Measurements from ENCODE around the gene CHST7. TPM values are rescaled to one million over a fixed set of nuclear protein-coding genes. Genes with fewer than 3 reads are reported as not detected.

The CHST7 gene
- total RNA-seq, 2 experiments from 2014 or later, result 4.6 to 5.9 TPM

GRCh38 chrX:46627062-46627461 is 53.5 kb downstream of the CHST7 start:
- DNase-seq, result no peak
- Mint-ChIP-seq H3K9me3 (ENCODE audit: low read depth) (no peaks in the 10 kb centered on the region), H3K27ac (peak overlapping the region; percentile 64), H3K36me3 (peaks cover 10% of the 10 kb centered on the region), H3K27me3 (no peaks in the 10 kb centered on the region), H3K4me3 (no peak overlapping the region), H3K4me1 (peaks cover 36% of the 10 kb centered on the region)
- ATAC-seq, result no peak
- CTCF ChIA-PET, result interaction anchor here (2.9 kb wide), 1 partner anchor 39 kb away, joined by 6 read pairs; no protein-coding TSS in a partner anchor

DNA sequence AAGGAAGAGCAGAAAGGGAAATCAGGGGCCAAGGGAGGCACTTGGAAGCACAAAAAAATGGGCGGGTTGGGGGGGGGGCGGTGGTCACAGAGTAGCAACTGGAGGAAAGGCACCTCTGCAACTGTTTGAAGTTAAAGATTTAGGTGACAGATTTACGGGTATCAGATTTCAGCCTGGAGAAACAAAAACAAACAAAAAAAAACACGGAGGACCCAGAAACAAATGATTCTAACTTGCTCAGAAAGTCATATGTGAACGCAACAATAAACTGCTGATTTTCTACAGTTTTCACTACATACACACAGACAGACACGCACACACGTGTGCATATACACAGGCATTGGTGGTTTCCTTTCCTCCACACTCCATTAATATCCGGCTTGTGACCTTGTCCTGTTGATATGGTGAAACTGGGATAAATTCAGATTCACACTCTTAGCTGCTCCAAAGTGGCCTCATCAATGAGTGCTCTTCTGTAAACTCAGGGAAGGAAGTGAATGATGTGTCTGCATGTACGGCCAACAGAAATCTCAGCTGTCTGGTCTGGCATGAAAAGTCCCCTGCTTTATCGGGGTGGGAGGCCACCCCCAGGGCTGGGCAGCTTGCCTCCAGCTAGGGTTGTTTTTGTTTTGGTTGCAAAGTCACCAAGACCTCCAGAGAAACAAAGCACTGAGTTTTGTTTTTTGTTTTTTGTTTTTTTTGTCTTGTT is 54.3 kb downstream of the CHST7 start:
- no peaks in the 10 kb centered on the region for H3K9me3 Mint-ChIP-seq (ENCODE audit: low read depth)
- no peak overlapping the region for H3K4me3 Mint-ChIP-seq
- ATAC-seq (no peak), DNase-seq (no peak)
- H3K36me3 Mint-ChIP-seq, result peaks cover 11% of the 10 kb centered on the region
- no peaks in the 10 kb centered on the region for H3K27me3 Mint-ChIP-seq
- H3K27ac Mint-ChIP-seq, result peak overlapping the region; percentile 73
- peaks cover 36% of the 10 kb centered on the region for H3K4me1 Mint-ChIP-seq
- CTCF ChIA-PET, result interaction anchor here (1.0 to 2.9 kb wide), 4 partner anchors 15 to 40 kb away, joined by 3 to 8 read pairs (median 4); no protein-coding TSS in a partner anchor

- DNase-seq (peak; percentile 50), ATAC-seq (peak; percentile 65)
- CTCF ChIA-PET, result interaction anchor here (1.0 to 2.9 kb wide), 4 partner anchors 14 to 41 kb away, joined by 3 to 8 read pairs (median 4); no protein-coding TSS in a partner anchor
- peaks cover 37% of the 10 kb centered on the region for H3K4me1 Mint-ChIP-seq
- H3K27me3 Mint-ChIP-seq, result no peaks in the 10 kb centered on the region
- no peaks in the 10 kb centered on the region for H3K9me3 Mint-ChIP-seq (ENCODE audit: low read depth)
- H3K36me3 Mint-ChIP-seq, result peaks cover 14% of the 10 kb centered on the region
- H3K4me3 Mint-ChIP-seq, result no peak overlapping the region
- peak overlapping the region; percentile 73 for H3K27ac Mint-ChIP-seq
These were observed 55.2 kb downstream of the CHST7 start for GRCh38 chrX:46628460-46629371.

DNA sequence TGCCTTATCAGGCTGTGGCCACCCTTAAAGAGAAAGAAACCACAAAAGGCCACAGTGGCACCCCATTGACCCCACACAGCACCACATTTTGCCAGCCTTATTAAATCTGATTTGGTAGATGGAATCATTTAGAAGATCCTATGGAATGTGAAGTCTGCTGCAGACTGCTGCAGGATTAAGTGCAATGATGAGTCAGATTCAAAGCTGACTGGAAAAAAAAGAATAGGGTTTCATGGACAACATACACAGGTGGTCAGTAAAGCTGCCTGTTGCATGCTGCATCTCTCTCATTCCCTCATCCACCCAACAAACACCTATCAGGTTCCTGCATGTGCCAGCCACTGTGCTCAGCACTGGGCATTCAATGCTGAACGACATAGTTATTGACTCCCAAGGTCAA is 56.6 kb downstream of the CHST7 start:
- H3K4me1 Mint-ChIP-seq, result peaks cover 45% of the 10 kb centered on the region
- H3K9me3 Mint-ChIP-seq (ENCODE audit: low read depth), result no peaks in the 10 kb centered on the region
- ATAC-seq (no peak), DNase-seq (no peak)
- H3K27ac Mint-ChIP-seq, result no peak overlapping the region
- no peak overlapping the region for H3K4me3 Mint-ChIP-seq
- CTCF ChIA-PET, result interaction anchor here (2.4 to 2.9 kb wide), 2 partner anchors 19 to 43 kb away, joined by 6 to 8 read pairs; no protein-coding TSS in a partner anchor
- peaks cover 14% of the 10 kb centered on the region for H3K36me3 Mint-ChIP-seq
- H3K27me3 Mint-ChIP-seq, result no peaks in the 10 kb centered on the region

DNA sequence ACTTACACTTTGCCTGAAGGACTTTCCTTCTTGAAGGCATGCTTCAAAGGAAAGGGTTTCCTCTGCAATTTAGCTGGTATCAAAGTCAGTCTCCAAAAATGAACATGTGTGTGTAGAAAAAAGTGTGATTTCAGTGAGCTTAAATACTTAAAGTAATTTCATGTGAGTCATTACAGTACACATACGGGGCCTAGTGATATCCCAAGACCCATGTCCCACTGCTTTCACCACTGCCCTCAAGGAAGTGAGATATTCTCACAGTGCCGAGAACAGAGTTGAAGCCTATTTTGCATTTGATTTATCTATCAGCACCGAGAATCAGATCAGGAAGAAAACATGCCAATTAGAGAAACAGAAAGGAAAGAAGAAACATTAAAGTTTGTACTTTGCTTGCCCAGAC is 61.0 kb downstream of the CHST7 start:
- peak overlapping the region; percentile 12 for H3K27ac Mint-ChIP-seq
- CTCF ChIA-PET, result no interaction called here
- no peak overlapping the region for H3K4me3 Mint-ChIP-seq
- H3K4me1 Mint-ChIP-seq, result peaks cover 35% of the 10 kb centered on the region
- peaks cover 12% of the 10 kb centered on the region for H3K36me3 Mint-ChIP-seq
- ATAC-seq (no peak), DNase-seq (no peak)
- no peaks in the 10 kb centered on the region for H3K9me3 Mint-ChIP-seq (ENCODE audit: low read depth)
- H3K27me3 Mint-ChIP-seq, result no peaks in the 10 kb centered on the region

GRCh38 chrX:46635186-46635585 is 61.6 kb downstream of the CHST7 start:
- DNase-seq (no peak), ATAC-seq (no peak)
- Mint-ChIP-seq H3K4me3 (no peak overlapping the region), H3K27me3 (no peaks in the 10 kb centered on the region), H3K4me1 (peaks cover 33% of the 10 kb centered on the region), H3K27ac (peak overlapping the region; percentile 35), H3K9me3 (ENCODE audit: low read depth) (no peaks in the 10 kb centered on the region), H3K36me3 (peaks cover 12% of the 10 kb centered on the region)
- CTCF ChIA-PET, result no interaction called here

DNA sequence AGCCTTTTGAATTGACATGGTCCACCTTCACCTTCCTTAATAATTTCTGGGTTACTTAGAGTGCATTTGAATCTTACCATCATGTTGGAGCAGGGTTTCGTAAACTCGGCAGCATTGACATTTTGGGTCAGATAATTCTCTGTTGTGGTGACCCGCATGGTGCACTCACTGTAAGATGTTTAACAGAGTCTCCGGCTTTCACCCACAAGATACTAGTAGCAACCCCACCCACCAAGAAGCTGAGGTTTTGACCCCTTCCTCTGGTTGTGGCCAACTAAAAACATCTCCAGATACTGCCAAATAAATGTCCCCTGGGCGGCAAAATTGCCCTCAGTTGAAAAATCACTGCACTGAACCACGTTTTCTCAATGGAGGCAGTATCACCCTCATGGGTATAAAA is 62.7 kb downstream of the CHST7 start:
- peaks cover 7% of the 10 kb centered on the region for H3K36me3 Mint-ChIP-seq
- H3K27ac Mint-ChIP-seq, result peak overlapping the region; percentile 36
- peaks cover 35% of the 10 kb centered on the region for H3K4me1 Mint-ChIP-seq
- H3K27me3 Mint-ChIP-seq, result no peaks in the 10 kb centered on the region
- H3K4me3 Mint-ChIP-seq, result no peak overlapping the region
- CTCF ChIA-PET, result interaction anchor here (1.5 kb wide), 1 partner anchor 62 kb away, joined by 5 read pairs; no protein-coding TSS in a partner anchor
- DNase-seq (peak; percentile 52), ATAC-seq (no peak)
- H3K9me3 Mint-ChIP-seq (ENCODE audit: low read depth), result no peaks in the 10 kb centered on the region

DNA sequence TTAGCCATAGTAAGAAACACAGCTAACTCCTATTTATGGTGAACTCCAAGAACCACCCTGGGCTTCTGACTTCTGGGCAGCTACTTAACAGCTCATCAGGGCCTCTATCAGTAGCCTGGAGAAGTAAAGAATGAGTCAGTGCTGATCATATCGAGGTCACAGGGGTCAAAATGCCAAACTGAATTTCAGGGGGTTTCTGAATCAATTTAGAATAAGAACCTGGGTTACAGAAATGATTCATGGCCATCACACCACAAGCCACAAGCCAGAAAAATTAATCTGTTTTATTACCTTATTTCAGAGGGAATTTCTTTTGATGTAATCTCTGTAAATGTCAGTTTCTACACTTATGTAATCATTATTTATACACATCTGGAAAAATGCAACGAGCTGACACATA is 64.4 kb downstream of the CHST7 start:
- H3K4me3 Mint-ChIP-seq, result no peak overlapping the region
- H3K27me3 Mint-ChIP-seq, result no peaks in the 10 kb centered on the region
- H3K9me3 Mint-ChIP-seq (ENCODE audit: low read depth), result no peaks in the 10 kb centered on the region
- H3K4me1 Mint-ChIP-seq, result peaks cover 48% of the 10 kb centered on the region
- CTCF ChIA-PET, result interaction anchor here (0.8 to 1.5 kb wide), 2 partner anchors 21 to 63 kb away, joined by 4 to 5 read pairs; no protein-coding TSS in a partner anchor
- ATAC-seq (peak; percentile 62), DNase-seq (peak; percentile 56)
- peaks cover 7% of the 10 kb centered on the region for H3K36me3 Mint-ChIP-seq
- H3K27ac Mint-ChIP-seq, result no peak overlapping the region

DNA sequence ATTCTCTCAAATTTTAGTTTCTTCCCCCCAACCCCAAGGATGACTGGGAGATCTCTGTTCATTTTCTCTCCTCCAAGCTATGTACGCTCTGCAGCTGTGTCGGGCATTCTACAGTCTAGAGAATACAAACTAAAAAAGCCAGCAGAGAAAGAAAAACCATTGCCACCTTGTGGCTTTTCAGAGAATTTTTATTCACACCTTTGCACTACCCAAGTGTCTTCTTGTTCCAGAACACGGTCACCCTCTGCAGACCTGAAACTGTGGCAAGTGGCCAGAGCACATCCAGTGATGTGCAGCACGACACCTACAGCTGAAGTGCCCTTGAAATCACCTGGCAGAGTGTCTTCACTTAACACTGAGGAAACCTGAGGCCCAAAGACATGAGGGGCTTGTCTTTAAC is 68.6 kb downstream of the CHST7 start:
- Mint-ChIP-seq H3K4me3 (no peak overlapping the region), H3K27ac (no peak overlapping the region), H3K4me1 (peaks cover 30% of the 10 kb centered on the region), H3K27me3 (no peaks in the 10 kb centered on the region), H3K36me3 (peaks cover 4% of the 10 kb centered on the region), H3K9me3 (ENCODE audit: low read depth) (no peaks in the 10 kb centered on the region)
- CTCF ChIA-PET, result interaction anchor here (0.8 to 1.6 kb wide), 9 partner anchors 14 to 195 kb away, joined by 3 to 4 read pairs (median 3); no protein-coding TSS in a partner anchor
- peak; percentile 83 for ATAC-seq
- no peak for DNase-seq

DNA sequence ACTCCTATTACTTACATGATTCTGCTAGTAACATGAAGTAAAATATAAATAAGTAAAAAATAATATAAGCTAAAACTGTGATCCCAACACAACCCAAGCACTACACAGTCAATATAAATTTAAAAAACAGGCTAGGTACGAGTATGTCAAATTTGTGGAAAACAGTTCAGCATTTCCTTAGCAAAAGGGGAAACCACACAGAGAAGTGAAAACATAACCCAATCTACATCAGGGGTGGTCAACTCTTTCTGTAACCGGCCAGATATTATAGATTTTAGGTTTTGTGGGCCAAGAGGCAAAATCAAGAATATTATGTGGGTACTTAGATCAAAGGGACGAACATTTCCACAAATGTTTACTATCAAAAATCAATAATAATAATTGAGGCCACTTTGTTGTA is 70.1 kb downstream of the CHST7 start:
- Mint-ChIP-seq H3K4me1 (peaks cover 24% of the 10 kb centered on the region), H3K36me3 (peaks cover 4% of the 10 kb centered on the region), H3K27me3 (no peaks in the 10 kb centered on the region), H3K27ac (no peak overlapping the region), H3K9me3 (ENCODE audit: low read depth) (no peaks in the 10 kb centered on the region), H3K4me3 (no peak overlapping the region)
- ATAC-seq (no peak), DNase-seq (no peak)
- CTCF ChIA-PET, result no interaction called here

- CTCF ChIA-PET, result interaction anchor here (0.5 to 0.7 kb wide), 2 partner anchors 25 to 1821 kb away, joined by 3 read pairs; no protein-coding TSS in a partner anchor
These were observed 72.0 kb downstream of the CHST7 start for GRCh38 chrX:46645614-46646013.

GRCh38 chrX:46647251-46647650 is 73.7 kb downstream of the CHST7 start:
- DNase-seq (no peak), ATAC-seq (no peak)
- Mint-ChIP-seq H3K4me1 (peaks cover 14% of the 10 kb centered on the region), H3K27ac (no peak overlapping the region), H3K27me3 (no peaks in the 10 kb centered on the region), H3K36me3 (peaks cover 2% of the 10 kb centered on the region), H3K4me3 (no peak overlapping the region), H3K9me3 (ENCODE audit: low read depth) (no peaks in the 10 kb centered on the region)
- CTCF ChIA-PET, result no interaction called here

More at GRCh38 chrX:46645614-46646013, 72.0 kb downstream of the CHST7 start:
- ATAC-seq (no peak), DNase-seq (no peak)
- Mint-ChIP-seq H3K36me3 (peaks cover 4% of the 10 kb centered on the region), H3K4me3 (no peak overlapping the region), H3K27me3 (no peaks in the 10 kb centered on the region), H3K27ac (no peak overlapping the region), H3K4me1 (peaks cover 24% of the 10 kb centered on the region), H3K9me3 (ENCODE audit: low read depth) (no peaks in the 10 kb centered on the region)

Data from activated CD8-positive, alpha-beta memory T cell treated with anti-CD3 and anti-CD28 coated beads, Interleukin-2, amount 10 ng/mL, durations not matched to agents 7 days and 5 days (primary cell).